Measurements from ENCODE around the gene EHMT1.

The EHMT1 gene

GRCh38 chr9:137583347-137583746 is 35.5 kb upstream of the EHMT1 start:
- TF ChIP-seq CTCF (IDR thresholded peaks at IDR 0.05; ENCODE audit: low read depth, low read length) = no peak
- no peak overlapping the region for H3K4me3 ChIP-seq (ENCODE audit: low read depth, low read length)

GRCh38 chr9:137583957-137584356 is 34.8 kb upstream of the EHMT1 start:
- TF ChIP-seq CTCF (IDR thresholded peaks at IDR 0.05; ENCODE audit: low read depth, low read length) = no peak

GRCh38 chr9:137586854-137587253 is 32.0 kb upstream of the EHMT1 start:
- no peak overlapping the region for H3K4me3 ChIP-seq (ENCODE audit: low read depth, low read length)
- TF ChIP-seq CTCF (IDR thresholded peaks at IDR 0.05; ENCODE audit: low read depth, low read length) = no peak

More at GRCh38 chr9:137583957-137584356, 34.8 kb upstream of the EHMT1 start:
- H3K4me3 ChIP-seq (ENCODE audit: low read depth, low read length) = no peak overlapping the region

GRCh38 chr9:137588311-137588710 is 30.5 kb upstream of the EHMT1 start:
- TF ChIP-seq CTCF (IDR thresholded peaks at IDR 0.05; ENCODE audit: low read depth, low read length) = no peak
- H3K4me3 ChIP-seq (ENCODE audit: low read depth, low read length) = no peak overlapping the region

GRCh38 chr9:137588891-137589290 is 29.9 kb upstream of the EHMT1 start:
- H3K4me3 ChIP-seq (ENCODE audit: low read depth, low read length) = peak overlapping the region; percentile 73

GRCh38 chr9:137589441-137590122 is 29.2 kb upstream of the EHMT1 start:
- TF ChIP-seq CTCF (IDR thresholded peaks at IDR 0.05; ENCODE audit: low read depth, low read length) = no peak
- peak overlapping the region; percentile 73 for H3K4me3 ChIP-seq (ENCODE audit: low read depth, low read length)

More at GRCh38 chr9:137588891-137589290, 29.9 kb upstream of the EHMT1 start:
- TF ChIP-seq CTCF (IDR thresholded peaks at IDR 0.05; ENCODE audit: low read depth, low read length) = no peak

GRCh38 chr9:137590123-137590468 is 28.7 kb upstream of the EHMT1 start:
- peak overlapping the region; percentile 73 for H3K4me3 ChIP-seq (ENCODE audit: low read depth, low read length)
- TF ChIP-seq CTCF (IDR thresholded peaks at IDR 0.05; ENCODE audit: low read depth, low read length) = no peak
